Bronchial epithelial cell (primary cell): ENCODE measurements around the gene LMO7. TPM values are rescaled to one million over a fixed set of nuclear protein-coding genes. Genes with fewer than 3 reads are reported as not detected.

Experiments used
- DNase-seq: peaks from one replicate; pipeline ENCODE4 v3.0.0-alpha.2; 2010; ENCODE audit warnings: low read depth
- FAIRE-seq: peaks from 2 replicates; lab custom pipeline; 2011; peaks lifted over from hg19 to GRCh38; lab: Jason Lieb, UNC
- H3K27me3 ChIP-seq: 2 replicates; pipeline ENCODE4 v1.5.1; 2011; ENCODE audit warnings: low read length; ENCODE audit not compliant: control insufficient read depth, insufficient read depth
- H3K36me3 ChIP-seq: 2 replicates; pipeline ENCODE4 v1.5.1; 2011; ENCODE audit warnings: low read length; ENCODE audit not compliant: control insufficient read depth, insufficient read depth
- H3K4me3 ChIP-seq: 2 replicates; pipeline ENCODE4 v1.5.1; 2011; ENCODE audit warnings: mild to moderate bottlenecking, low read depth, low read length, control low read depth
- total RNA-seq: library from RNA; depleted of rRNA; stranded (reverse); fragments of >200 nt; gene quantifications from 2 replicates; pipeline ENCODE4 v1.2.1, GENCODE V29; 2014
- TF ChIP-seq, protein P1 (sequence below): IDR thresholded peaks from 2 replicates; pipeline ENCODE4 v1.5.1; 2011; ENCODE audit warnings: mild to moderate bottlenecking, moderate library complexity, low read length, control low read depth, inconsistent platforms; ENCODE audit not compliant: insufficient read depth, severe bottlenecking

LMO7 gene
- total RNA-seq, 1 donor from 2014 or later: 150 TPM

DNA sequence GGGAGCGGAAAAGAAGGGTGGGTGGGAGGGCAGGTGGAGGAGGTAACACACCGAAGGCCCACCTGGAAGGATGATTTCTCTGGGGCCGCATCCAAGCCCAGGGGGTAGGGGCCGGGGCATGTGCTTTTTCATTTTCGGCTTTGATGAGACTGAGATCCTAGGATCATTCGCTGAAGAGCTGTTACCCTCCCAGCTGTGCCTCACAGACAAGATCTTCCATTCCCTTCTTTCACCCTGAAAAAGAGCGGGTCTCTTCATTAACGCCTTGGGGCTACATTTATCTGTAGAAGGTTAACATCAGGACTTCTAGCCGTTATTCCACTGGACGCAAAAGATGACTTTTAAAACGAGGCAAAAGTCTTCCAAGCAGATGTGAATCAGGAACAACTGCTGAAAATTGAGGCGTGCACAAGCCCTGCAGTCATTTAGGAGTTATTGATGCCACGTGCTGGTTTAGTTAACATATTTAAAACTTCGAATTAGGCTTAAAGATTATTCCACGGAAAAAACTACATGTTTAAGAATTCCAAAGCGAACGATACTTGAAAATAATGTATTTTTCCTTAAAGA, 1.1 kb downstream of the LMO7 start:
- no peak for DNase-seq
- no peaks in the 10 kb centered on the region for H3K27me3 ChIP-seq
- no peak for FAIRE-seq
- TF ChIP-seq, protein P1, sequence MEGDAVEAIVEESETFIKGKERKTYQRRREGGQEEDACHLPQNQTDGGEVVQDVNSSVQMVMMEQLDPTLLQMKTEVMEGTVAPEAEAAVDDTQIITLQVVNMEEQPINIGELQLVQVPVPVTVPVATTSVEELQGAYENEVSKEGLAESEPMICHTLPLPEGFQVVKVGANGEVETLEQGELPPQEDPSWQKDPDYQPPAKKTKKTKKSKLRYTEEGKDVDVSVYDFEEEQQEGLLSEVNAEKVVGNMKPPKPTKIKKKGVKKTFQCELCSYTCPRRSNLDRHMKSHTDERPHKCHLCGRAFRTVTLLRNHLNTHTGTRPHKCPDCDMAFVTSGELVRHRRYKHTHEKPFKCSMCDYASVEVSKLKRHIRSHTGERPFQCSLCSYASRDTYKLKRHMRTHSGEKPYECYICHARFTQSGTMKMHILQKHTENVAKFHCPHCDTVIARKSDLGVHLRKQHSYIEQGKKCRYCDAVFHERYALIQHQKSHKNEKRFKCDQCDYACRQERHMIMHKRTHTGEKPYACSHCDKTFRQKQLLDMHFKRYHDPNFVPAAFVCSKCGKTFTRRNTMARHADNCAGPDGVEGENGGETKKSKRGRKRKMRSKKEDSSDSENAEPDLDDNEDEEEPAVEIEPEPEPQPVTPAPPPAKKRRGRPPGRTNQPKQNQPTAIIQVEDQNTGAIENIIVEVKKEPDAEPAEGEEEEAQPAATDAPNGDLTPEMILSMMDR: no peak
- H3K36me3 ChIP-seq: no peaks in the 10 kb centered on the region
- peak overlapping the region; percentile 61 for H3K4me3 ChIP-seq

DNA sequence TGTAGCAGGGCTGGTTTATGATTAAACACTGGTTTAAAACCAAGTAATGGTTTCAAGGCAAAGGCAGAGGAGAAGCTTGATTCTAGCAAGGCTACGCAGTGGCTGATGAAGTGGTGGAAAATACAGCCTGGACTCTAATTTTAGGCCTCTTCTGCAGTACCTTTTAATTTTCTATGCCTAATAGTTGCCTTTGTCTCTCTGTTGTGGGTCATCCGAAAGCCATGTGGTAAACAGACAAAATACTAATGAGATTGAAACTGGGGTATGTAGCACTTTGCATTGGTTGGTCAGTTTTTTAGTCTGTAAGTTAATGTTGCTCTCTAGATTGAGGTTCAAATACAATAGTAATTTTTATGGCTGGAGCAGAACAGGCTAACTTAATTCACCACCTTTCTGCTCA, 3.3 kb downstream of the LMO7 start:
- TF ChIP-seq, protein P1: no peak
- Histone ChIP-seq H3K4me3 (no peak overlapping the region), H3K27me3 (no peaks in the 10 kb centered on the region), H3K36me3 (no peaks in the 10 kb centered on the region)
- DNase-seq (no peak), FAIRE-seq (no peak)

DNA sequence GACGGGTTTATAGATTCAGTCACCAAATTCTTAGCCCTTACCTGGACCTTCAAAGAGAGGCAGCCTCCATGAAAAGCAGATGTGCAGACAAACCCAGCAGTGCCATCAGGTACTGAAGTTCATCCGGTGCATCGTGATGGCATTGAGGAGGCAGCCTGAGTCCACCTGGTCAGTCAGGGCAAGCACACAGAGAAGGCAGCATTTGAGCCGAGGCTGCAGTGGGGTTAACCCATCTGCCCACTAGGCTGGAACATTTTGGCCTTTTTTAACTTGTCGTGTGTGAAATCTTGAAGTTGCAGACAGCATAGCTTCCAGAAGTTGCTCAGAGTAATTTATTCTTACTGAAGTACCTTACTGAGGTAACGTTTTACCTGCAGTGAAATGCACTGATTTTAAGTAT, 4.9 kb downstream of the LMO7 start:
- FAIRE-seq (no peak), DNase-seq (no peak)
- Histone ChIP-seq H3K4me3 (no peak overlapping the region), H3K27me3 (no peaks in the 10 kb centered on the region), H3K36me3 (no peaks in the 10 kb centered on the region)
- TF ChIP-seq, protein P1: no peak

DNA sequence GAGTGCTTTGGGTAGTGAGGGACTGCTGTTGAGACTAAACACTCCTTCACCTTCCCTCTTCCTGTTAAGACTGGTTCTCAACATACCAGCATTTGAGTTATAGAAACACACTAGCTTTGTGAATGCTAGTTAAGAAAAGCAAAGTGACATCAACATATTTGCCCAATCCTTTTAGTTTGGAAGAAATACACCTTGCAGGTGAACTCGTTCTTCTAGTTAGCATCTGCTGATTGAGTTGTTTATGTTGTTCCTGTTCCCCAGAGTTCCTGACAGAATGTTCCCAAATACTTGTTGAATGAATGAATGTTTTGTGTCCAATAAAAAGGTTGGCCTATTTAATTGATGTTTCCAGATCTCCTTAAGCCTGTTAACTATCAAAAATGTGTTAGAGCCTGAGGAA, 7.1 kb downstream of the LMO7 start:
- TF ChIP-seq, protein P1: no peak
- DNase-seq: no peak
- H3K36me3 ChIP-seq: no peaks in the 10 kb centered on the region
- H3K4me3 ChIP-seq: no peak overlapping the region
- no peak for FAIRE-seq
- H3K27me3 ChIP-seq: no peaks in the 10 kb centered on the region

DNA sequence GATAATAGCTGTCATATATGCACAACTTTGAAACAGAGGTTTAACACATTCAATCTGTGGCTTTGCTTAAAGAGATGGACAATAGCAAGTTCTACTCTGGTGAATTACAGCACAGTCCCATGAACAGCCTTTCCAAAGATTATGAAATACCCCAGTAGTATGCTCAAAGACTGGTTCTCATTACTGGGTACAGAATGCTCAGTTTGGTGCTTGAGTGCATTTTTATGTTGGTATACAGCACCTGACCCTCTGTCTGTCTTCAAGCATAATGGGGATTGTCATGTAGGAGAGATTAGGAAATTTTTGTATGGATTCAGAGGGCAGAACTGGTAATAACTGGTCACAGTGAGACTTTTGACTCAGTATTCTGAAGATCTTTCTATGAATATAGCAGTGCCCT, 7.6 kb downstream of the LMO7 start:
- Histone ChIP-seq H3K27me3 (no peaks in the 10 kb centered on the region), H3K36me3 (no peaks in the 10 kb centered on the region), H3K4me3 (no peak overlapping the region)
- TF ChIP-seq, protein P1: no peak
- no peak for FAIRE-seq
- no peak for DNase-seq

DNA sequence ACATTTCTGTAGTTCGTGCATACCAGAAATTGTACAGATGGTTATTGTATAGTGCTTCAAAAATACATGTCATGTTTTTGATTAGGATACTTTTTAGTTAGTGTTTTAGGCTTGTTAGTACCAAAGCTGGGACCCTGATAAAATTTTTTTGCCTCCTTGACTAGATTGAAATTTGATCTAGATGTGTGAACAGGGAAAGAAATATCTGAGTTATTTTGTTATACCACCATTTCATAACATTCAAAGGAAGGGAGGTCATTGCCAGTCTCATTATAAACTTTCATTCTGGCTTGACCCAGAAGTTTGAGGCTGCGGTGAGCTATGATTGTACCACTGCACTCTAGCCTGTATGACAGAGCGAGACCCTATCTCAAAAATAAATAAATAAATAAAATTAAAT, 9.0 kb downstream of the LMO7 start:
- no peaks in the 10 kb centered on the region for H3K27me3 ChIP-seq
- no peak for FAIRE-seq

More for the DNA sequence above, 9.0 kb downstream of the LMO7 start:
- TF ChIP-seq, protein P1: no peak
- H3K4me3 ChIP-seq: no peak overlapping the region
- DNase-seq: no peak
- no peaks in the 10 kb centered on the region for H3K36me3 ChIP-seq
